CD4-positive, alpha-beta T cell treated with Interleukin-17A for 1 hour (primary cell): ENCODE data around the gene CCDC116.

Experiments used
- DNase-seq: peaks from one replicate; pipeline ENCODE4 v3.0.0-alpha.2; 2020

CCDC116 gene

GRCh38 chr22:21682385-21683175 lies 50.0 kb downstream of the CCDC116 start:
- DNase-seq = no peak

GRCh38 chr22:21683401-21683811 lies 50.8 kb downstream of the CCDC116 start:
- no peak for DNase-seq

- DNase-seq = no peak
Observed at GRCh38 chr22:21684492-21685163, 52.1 kb downstream of the CCDC116 start.

GRCh38 chr22:21685164-21685513 lies 52.6 kb downstream of the CCDC116 start:
- DNase-seq = no peak

- DNase-seq = no peak
Observed at GRCh38 chr22:21686193-21686608, 53.6 kb downstream of the CCDC116 start.
